Transverse colon (tissue), 3 donors: ENCODE data around the gene UNC119.

ENCODE experiments used
- CTCF ChIP-seq, 5 experiments: fragments of 200-600 bp in 3 of 5; fragments of 450-650 bp in 2 of 5; sonication (generic) in 3 of 5; IDR thresholded peaks; 1 replicate in 2 of 5; 2 replicates in 3 of 5; pipeline ENCODE4 v1.5.1; 2016 to 2017; ENCODE audit warnings: antibody characterized with exemption in 5 of 5, inconsistent platforms in 3 of 5, mild to moderate bottlenecking in 2 of 5, moderate library complexity in 1 of 5
- EP300 ChIP-seq: sonication (generic); formaldehyde crosslinking; IDR thresholded peaks from one replicate; pipeline ENCODE4 v1.6.1; 2017; ENCODE audit warnings: antibody characterized with exemption, low read depth

GRCh38 chr17:28567604-28568003 is 15.2 kb upstream of the UNC119 start:
- TF ChIP-seq EP300 (no peak), CTCF (IDR thresholded peaks at IDR 0.05) (no peak)
